Activated CD8-positive, alpha-beta memory T cell treated with anti-CD3 and anti-CD28 coated beads for 48 hours (primary cell): Measurements from ENCODE around the gene EPB41L5.

Experiments
- DNase-seq, 3 experiments: peaks; one replicate each; pipeline ENCODE4 v3.0.0-alpha.2; 2020; ENCODE audit warnings: low read depth in 2 of 3, low spot score in 2 of 3

EPB41L5 gene

GRCh38 chr2:120224256-120224655, 211.4 kb downstream of the EPB41L5 start:
- no peak for DNase-seq

GRCh38 chr2:120224735-120225548, 212.1 kb downstream of the EPB41L5 start:
- DNase-seq = no peak

GRCh38 chr2:120225549-120226065, 212.7 kb downstream of the EPB41L5 start:
- DNase-seq = no peak

- DNase-seq = no peak
These were observed 213.4 kb downstream of the EPB41L5 start for GRCh38 chr2:120226316-120226715.

DNA sequence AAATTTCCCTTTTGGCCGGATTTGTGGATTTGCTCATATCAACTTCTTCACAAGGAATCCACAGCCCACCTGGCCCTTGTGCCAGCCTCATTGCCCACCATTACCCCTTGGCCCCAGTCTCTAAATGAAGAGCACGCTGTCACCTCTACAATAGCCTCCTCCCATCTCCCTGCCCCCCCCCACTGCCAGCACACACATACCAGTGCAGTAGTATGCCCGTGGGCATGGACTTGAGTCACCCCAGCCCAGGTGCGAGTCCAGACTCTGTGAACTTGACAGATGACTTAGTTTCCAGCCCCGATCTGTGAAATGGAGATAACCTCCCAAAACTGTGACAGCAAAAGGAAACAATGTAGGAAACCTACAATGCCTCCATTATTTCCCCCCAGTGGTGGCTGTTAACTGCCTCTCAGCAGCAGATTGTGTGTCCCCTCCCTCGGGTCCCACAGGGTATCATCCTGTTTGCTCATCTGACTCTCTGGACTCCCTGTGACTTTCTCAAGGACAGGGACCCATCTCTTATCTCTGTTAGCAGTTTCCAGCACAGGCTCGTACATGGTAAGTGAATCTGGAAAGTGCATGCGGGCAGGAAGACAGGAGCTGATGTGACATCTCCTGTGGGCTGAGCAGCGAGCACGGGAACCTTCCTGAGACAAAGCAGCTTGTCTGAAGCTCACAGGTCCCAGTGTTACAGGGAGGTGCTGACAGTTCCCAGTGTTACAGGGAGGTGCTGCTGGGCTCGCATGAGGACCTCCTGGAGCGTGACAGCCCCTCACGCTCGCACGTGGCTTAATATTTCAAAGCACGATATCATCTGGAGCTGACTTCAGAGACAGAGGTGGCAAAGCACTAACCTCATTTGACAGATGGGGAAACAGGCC, 214.5 kb downstream of the EPB41L5 start:
- no peak for DNase-seq

GRCh38 chr2:120228503-120228902, 215.6 kb downstream of the EPB41L5 start:
- no peak for DNase-seq
